Measurements from ENCODE around the gene PAK2. TPM values are rescaled to one million over a fixed set of nuclear protein-coding genes. Genes with fewer than 3 reads are reported as not detected.

Gene PAK2
- total RNA-seq, 4 donors from 2014 or later = 47.2 to 52.4 (median 51.6) TPM

- Histone ChIP-seq H3K27me3 (no peaks in the 10 kb centered on the region), H3K4me3 (no peak overlapping the region), H3K9me3 (no peaks in the 10 kb centered on the region), H3K4me1 (no peaks in the 10 kb centered on the region), H3K36me3 (peaks cover 3 to 45% (median 29%) of the 10 kb centered on the region in 4 donors), H3K27ac (replicated peaks in 1 of 4) (no peak overlapping the region)
- WGBS = 74% methylated on average over 7 of the region's 7 CpGs
- TF ChIP-seq POLR2A (IDR thresholded peaks at IDR 0.05; ENCODE audit: low read depth) = no peak
- TF ChIP-seq CTCF (IDR thresholded peaks at IDR 0.05) = no peak
- no peak for TF ChIP-seq EP300 (IDR thresholded peaks at IDR 0.05)
- TF ChIP-seq POLR2AphosphoS5 (IDR thresholded peaks at IDR 0.05) = no peak
- intact Hi-C loops (cut with DNase I) = no loop called here
- no peak for DNase-seq (ENCODE audit: extremely low spot score)
Observed at GRCh38 chr3:196726788-196727675, 12.6 kb upstream of the PAK2 start.

- H3K4me3 ChIP-seq = no peak overlapping the region
- peaks cover 5 to 6% (median 6%) of the 10 kb centered on the region in 4 donors for H3K4me1 ChIP-seq
- DNase-seq (ENCODE audit: extremely low spot score) = no peak
- no peaks in the 10 kb centered on the region for H3K9me3 ChIP-seq
- TF ChIP-seq CTCF (IDR thresholded peaks at IDR 0.05) (no peak), POLR2AphosphoS5 (IDR thresholded peaks at IDR 0.05) (no peak), EP300 (IDR thresholded peaks at IDR 0.05) (no peak), POLR2A (IDR thresholded peaks at IDR 0.05; ENCODE audit: low read depth) (no peak)
- H3K27me3 ChIP-seq = no peaks in the 10 kb centered on the region
- H3K27ac ChIP-seq (replicated peaks in 1 of 4) = no peak overlapping the region
- H3K36me3 ChIP-seq = peaks cover 4 to 21% (median 13%) of the 10 kb centered on the region in 4 donors
- intact Hi-C loops (cut with DNase I) = no loop called here
- WGBS = 93% methylated on average over 3 of the region's 3 CpGs
Observed at GRCh38 chr3:196735751-196736150, 3.9 kb upstream of the PAK2 start.

DNA sequence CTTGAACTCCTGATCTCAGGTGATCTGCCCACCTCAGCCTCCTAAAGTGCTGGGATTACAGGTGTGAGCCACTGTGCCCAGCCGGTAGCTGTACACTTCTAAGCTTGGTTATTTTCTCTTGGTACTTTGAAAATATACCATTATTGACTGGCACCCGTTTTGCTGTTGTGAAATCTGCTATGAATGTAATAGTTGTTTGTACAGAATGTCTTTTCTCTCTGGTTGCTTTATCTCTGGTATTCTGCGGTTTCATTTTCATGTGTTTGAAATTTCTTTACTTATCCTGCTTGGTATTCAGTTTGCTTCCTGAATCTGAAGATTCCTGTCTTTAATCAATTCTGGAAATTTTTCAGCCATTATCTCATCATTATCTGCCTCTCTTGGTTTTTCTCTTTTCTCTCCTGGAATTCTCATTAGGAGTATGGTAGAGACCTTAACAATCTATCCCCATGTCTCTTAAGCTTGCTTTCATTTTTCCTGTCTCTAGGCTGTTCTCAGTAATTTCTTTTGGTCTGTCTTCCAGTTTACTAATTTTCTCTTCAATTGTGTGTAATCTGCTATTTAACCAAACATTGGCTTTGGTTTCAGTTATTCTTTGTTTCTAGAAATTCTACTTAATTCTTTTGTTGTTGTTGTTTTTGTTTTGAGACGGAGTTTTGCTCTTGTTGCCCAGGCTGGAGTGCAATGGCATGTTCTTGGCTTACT is 2.8 kb upstream of the PAK2 start:
- H3K36me3 ChIP-seq = peaks cover under 1 to 12% (median 6%) of the 10 kb centered on the region in 4 donors
- H3K9me3 ChIP-seq = no peaks in the 10 kb centered on the region
- H3K27ac ChIP-seq (replicated peaks in 1 of 4) = no peak overlapping the region
- no peaks in the 10 kb centered on the region for H3K27me3 ChIP-seq
- DNase-seq (ENCODE audit: extremely low spot score) = no peak
- intact Hi-C loops (cut with DNase I) = no loop called here
- no peak overlapping the region for H3K4me3 ChIP-seq
- TF ChIP-seq POLR2A (IDR thresholded peaks at IDR 0.05; ENCODE audit: low read depth) (no peak), EP300 (IDR thresholded peaks at IDR 0.05) (no peak), CTCF (IDR thresholded peaks at IDR 0.05) (no peak), POLR2AphosphoS5 (IDR thresholded peaks at IDR 0.05) (no peak)
- 96% methylated on average over 4 of the region's 4 CpGs for WGBS
- peaks cover 12 to 16% (median 13%) of the 10 kb centered on the region in 4 donors for H3K4me1 ChIP-seq

GRCh38 chr3:196737655-196738054 is 2.0 kb upstream of the PAK2 start:
- Histone ChIP-seq H3K4me1 (peaks cover 17 to 25% (median 21%) of the 10 kb centered on the region in 4 donors), H3K36me3 (peaks cover 0 to 10% (median 5%) of the 10 kb centered on the region in 4 donors), H3K4me3 (no peak overlapping the region), H3K27ac (replicated peaks in 1 of 4) (no peak overlapping the region), H3K27me3 (no peaks in the 10 kb centered on the region), H3K9me3 (no peaks in the 10 kb centered on the region)
- WGBS = 88% methylated on average over 6 of the region's 6 CpGs
- TF ChIP-seq EP300 (IDR thresholded peaks at IDR 0.05) = no peak
- TF ChIP-seq POLR2A (IDR thresholded peaks at IDR 0.05; ENCODE audit: low read depth) = no peak
- TF ChIP-seq CTCF (IDR thresholded peaks at IDR 0.05) = no peak
- TF ChIP-seq POLR2AphosphoS5 (IDR thresholded peaks at IDR 0.05) = no peak
- no peak for DNase-seq (ENCODE audit: extremely low spot score)
- intact Hi-C loops (cut with DNase I) = no loop called here
